Loucy (cell line): ENCODE measurements around the gene ADAMTS15.

Experiments
- H2AFZ ChIP-seq: fragments of 200-600 bp; sonication (generic); 2 replicates; pipeline ENCODE4 v1.6.0; 2016; ENCODE audit warnings: antibody characterized with exemption, mild to moderate bottlenecking, low read length, moderate library complexity
- H3F3A ChIP-seq: fragments of 200-600 bp; 2 replicates; pipeline ENCODE4 v1.6.0; 2016; ENCODE audit warnings: antibody characterized with exemption, low read depth, mild to moderate bottlenecking
- H3K27me3 ChIP-seq: fragments of 200-600 bp; sonication (generic); 2 replicates; pipeline ENCODE4 v1.6.1; 2014; ENCODE audit warnings: low read length, mild to moderate bottlenecking; ENCODE audit not compliant: insufficient read depth, poor library complexity, severe bottlenecking
- H3K36me3 ChIP-seq: fragments of 200-600 bp; sonication (generic); 2 replicates; pipeline ENCODE4 v1.6.1; 2016; ENCODE audit warnings: low read length; ENCODE audit not compliant: insufficient read depth
- H3K4me1 ChIP-seq: fragments of 200-600 bp; sonication (generic); 2 replicates; pipeline ENCODE4 v1.5.1; 2014; ENCODE audit warnings: low read length, mild to moderate bottlenecking; ENCODE audit not compliant: insufficient read depth, poor library complexity, severe bottlenecking
- H3K4me2 ChIP-seq: fragments of 200-600 bp; sonication (generic); 2 replicates; pipeline ENCODE4 v1.6.0; 2014; ENCODE audit warnings: antibody characterized with exemption, low read length, low read depth, mild to moderate bottlenecking; ENCODE audit not compliant: poor library complexity, severe bottlenecking
- H3K4me3 ChIP-seq: fragments of 200-600 bp; sonication (generic); 2 replicates; pipeline ENCODE4 v1.5.1; 2014; ENCODE audit warnings: low read length, mild to moderate bottlenecking, mixed read lengths; ENCODE audit not compliant: poor library complexity, severe bottlenecking
- H3K79me2 ChIP-seq: fragments of 200-600 bp; sonication (generic); 2 replicates; pipeline ENCODE4 v1.6.1; 2014; ENCODE audit warnings: low read length; ENCODE audit not compliant: insufficient read depth
- H3K9ac ChIP-seq: fragments of 200-600 bp; sonication (generic); 2 replicates; pipeline ENCODE4 v1.6.0; 2014; ENCODE audit warnings: mild to moderate bottlenecking, low read depth, low read length, moderate library complexity; ENCODE audit not compliant: poor library complexity, severe bottlenecking
- H3K9me2 ChIP-seq: fragments of 200-600 bp; sonication (generic); replicated peaks from 2 replicates; pipeline ENCODE4 v1.6.1; 2016; ENCODE audit warnings: low read depth, low read length, mixed read lengths
- H3K9me3 ChIP-seq: fragments of 200-600 bp; sonication (generic); 2 replicates; pipeline ENCODE4 v1.6.1; 2014; ENCODE audit warnings: mild to moderate bottlenecking, antibody characterized with exemption, low read length, low read depth; ENCODE audit not compliant: insufficient read depth
- H4K20me1 ChIP-seq: fragments of 200-600 bp; sonication (generic); 2 replicates; pipeline ENCODE4 v1.6.0; 2014; ENCODE audit warnings: antibody characterized with exemption, low read length, mild to moderate bottlenecking; ENCODE audit not compliant: insufficient read depth, poor library complexity, severe bottlenecking
- EZH2phosphoT487 ChIP-seq: fragments of 200-600 bp; IDR thresholded peaks from 2 replicates; pipeline ENCODE4 v1.6.1; 2018; ENCODE audit warnings: antibody characterized with exemption, mild to moderate bottlenecking, moderate library complexity, borderline replicate concordance
- TF ChIP-seq, protein P1 (sequence below): fragments of 200-600 bp; sonication (generic); conservative IDR thresholded peaks from 2 replicates; pipeline ENCODE4 v1.5.1; 2014; ENCODE audit warnings: mild to moderate bottlenecking, antibody characterized with exemption, low read length

ADAMTS15 gene

DNA sequence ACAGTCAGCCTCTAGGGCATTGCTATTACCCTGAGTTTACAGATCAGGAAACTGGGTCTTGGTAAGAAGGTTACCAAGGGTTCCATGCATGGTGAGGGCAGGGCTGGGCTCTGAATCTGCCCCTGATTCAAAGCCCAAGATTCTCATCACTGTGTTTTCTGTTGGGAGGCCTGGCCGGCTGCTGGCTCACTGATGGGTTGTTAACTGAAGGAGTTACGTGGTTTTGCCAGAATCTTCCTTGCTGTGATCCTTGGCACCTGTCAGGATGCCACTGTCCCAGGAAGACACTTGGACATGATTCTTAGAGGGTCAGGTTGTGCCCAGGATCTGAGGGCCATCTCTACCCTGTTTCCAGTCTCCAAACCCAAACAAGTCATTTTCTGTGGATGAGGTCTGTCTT, 61.5 kb downstream of the ADAMTS15 start:
- H3K9me3 ChIP-seq, result no peaks in the 10 kb centered on the region
- H3K4me3 ChIP-seq, result no peak overlapping the region
- no peaks in the 10 kb centered on the region for H3K9me2 ChIP-seq
- no peaks in the 10 kb centered on the region for H3F3A ChIP-seq
- H3K4me2 ChIP-seq, result no peak overlapping the region
- H3K9ac ChIP-seq, result no peak overlapping the region
- H3K36me3 ChIP-seq, result no peaks in the 10 kb centered on the region
- no peaks in the 10 kb centered on the region for H4K20me1 ChIP-seq
- H2AFZ ChIP-seq, result no peak overlapping the region
- no peak for TF ChIP-seq EZH2phosphoT487
- TF ChIP-seq, protein P1, sequence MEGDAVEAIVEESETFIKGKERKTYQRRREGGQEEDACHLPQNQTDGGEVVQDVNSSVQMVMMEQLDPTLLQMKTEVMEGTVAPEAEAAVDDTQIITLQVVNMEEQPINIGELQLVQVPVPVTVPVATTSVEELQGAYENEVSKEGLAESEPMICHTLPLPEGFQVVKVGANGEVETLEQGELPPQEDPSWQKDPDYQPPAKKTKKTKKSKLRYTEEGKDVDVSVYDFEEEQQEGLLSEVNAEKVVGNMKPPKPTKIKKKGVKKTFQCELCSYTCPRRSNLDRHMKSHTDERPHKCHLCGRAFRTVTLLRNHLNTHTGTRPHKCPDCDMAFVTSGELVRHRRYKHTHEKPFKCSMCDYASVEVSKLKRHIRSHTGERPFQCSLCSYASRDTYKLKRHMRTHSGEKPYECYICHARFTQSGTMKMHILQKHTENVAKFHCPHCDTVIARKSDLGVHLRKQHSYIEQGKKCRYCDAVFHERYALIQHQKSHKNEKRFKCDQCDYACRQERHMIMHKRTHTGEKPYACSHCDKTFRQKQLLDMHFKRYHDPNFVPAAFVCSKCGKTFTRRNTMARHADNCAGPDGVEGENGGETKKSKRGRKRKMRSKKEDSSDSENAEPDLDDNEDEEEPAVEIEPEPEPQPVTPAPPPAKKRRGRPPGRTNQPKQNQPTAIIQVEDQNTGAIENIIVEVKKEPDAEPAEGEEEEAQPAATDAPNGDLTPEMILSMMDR, result no peak
- no peaks in the 10 kb centered on the region for H3K4me1 ChIP-seq
- no peaks in the 10 kb centered on the region for H3K79me2 ChIP-seq
- H3K27me3 ChIP-seq, result no peaks in the 10 kb centered on the region

DNA sequence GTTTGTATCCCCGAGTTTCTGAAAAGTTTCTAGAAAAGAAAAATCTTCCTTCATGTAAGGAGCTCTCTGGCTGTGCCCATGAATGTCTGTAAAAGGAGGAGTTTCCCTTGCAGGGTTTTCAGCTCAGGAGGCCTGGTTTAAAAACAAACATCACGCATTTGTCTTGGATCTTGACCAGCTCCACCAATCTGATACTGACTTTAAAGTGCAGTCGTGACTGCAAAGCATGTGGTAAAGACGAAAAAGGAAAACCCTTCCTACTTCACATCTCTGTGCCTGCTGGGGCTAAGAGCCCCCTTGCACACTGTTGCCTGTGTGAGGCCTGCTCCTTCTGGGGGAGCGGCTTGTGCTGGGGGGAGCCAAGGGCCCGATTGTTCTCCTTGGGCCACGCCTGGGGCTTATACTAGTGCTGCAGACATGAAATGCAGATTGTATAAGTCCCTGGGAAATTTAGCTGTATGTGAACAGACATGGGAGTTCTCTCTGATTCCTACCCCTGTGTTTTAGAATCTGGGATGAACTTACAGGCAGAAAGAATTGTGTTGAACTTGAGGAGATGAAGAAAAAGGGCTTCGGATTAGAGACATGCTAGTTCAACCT, 62.1 kb downstream of the ADAMTS15 start:
- H3K9me3 ChIP-seq, result no peaks in the 10 kb centered on the region
- H3K9me2 ChIP-seq, result no peaks in the 10 kb centered on the region
- no peaks in the 10 kb centered on the region for H3K27me3 ChIP-seq
- H3K4me1 ChIP-seq, result no peaks in the 10 kb centered on the region
- no peak for TF ChIP-seq EZH2phosphoT487
- TF ChIP-seq, protein P1, result no peak
- H3K79me2 ChIP-seq, result no peaks in the 10 kb centered on the region
- H4K20me1 ChIP-seq, result no peaks in the 10 kb centered on the region
- H3K4me2 ChIP-seq, result no peak overlapping the region
- H3K9ac ChIP-seq, result no peak overlapping the region
- H3K36me3 ChIP-seq, result no peaks in the 10 kb centered on the region
- H3K4me3 ChIP-seq, result no peak overlapping the region
- no peak overlapping the region for H2AFZ ChIP-seq
- H3F3A ChIP-seq, result no peaks in the 10 kb centered on the region

DNA sequence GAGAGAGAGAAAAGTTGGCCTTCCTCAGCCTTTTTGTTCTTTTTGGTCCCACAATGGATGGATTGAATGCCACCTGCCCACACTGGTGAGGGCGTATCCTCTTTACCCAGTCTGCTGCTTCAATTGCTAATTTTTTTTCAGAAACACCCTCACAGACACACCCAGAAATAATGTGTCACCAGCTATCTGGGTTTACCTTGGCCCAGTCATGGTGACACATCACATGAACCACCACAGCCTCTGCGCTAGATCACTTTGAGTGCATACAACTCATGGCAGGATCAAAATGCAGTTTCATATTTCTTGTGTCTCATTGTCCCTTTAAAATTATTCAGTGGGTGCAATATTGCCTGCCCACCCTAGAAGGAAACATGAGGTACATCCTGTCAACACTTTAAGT, 63.3 kb downstream of the ADAMTS15 start:
- no peak for TF ChIP-seq EZH2phosphoT487
- TF ChIP-seq, protein P1, result no peak
- H3K9me3 ChIP-seq, result no peaks in the 10 kb centered on the region
- H3K4me1 ChIP-seq, result no peaks in the 10 kb centered on the region
- H3K79me2 ChIP-seq, result no peaks in the 10 kb centered on the region
- H3K9ac ChIP-seq, result no peak overlapping the region
- H3K9me2 ChIP-seq, result no peaks in the 10 kb centered on the region
- no peak overlapping the region for H3K4me3 ChIP-seq
- no peak overlapping the region for H3K4me2 ChIP-seq
- H3K27me3 ChIP-seq, result no peaks in the 10 kb centered on the region
- H3F3A ChIP-seq, result no peaks in the 10 kb centered on the region
- H4K20me1 ChIP-seq, result no peaks in the 10 kb centered on the region
- H3K36me3 ChIP-seq, result no peaks in the 10 kb centered on the region
- no peak overlapping the region for H2AFZ ChIP-seq
